ENCODE data around the gene CYP3A5.

DNA sequence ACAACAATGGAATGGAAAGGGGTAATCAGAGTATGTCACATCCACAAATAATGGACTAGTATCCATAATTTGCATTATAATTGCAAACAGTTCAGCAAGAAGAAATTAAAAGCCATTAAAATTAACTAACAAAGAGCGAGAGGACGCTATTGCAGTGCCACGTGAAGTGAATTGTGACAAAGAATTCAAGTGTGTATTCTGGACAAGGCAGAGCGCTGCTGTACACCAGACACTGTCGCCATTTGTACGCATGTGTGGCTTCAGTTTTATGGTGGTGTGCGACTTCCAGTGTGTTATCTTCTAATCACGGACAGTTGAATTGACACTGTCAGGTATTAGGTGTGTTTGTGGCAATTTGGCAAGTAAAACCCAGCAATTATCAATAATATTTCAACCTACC is 11.3 kb downstream of the CYP3A5 start:
- TF ChIP-seq, protein P1, sequence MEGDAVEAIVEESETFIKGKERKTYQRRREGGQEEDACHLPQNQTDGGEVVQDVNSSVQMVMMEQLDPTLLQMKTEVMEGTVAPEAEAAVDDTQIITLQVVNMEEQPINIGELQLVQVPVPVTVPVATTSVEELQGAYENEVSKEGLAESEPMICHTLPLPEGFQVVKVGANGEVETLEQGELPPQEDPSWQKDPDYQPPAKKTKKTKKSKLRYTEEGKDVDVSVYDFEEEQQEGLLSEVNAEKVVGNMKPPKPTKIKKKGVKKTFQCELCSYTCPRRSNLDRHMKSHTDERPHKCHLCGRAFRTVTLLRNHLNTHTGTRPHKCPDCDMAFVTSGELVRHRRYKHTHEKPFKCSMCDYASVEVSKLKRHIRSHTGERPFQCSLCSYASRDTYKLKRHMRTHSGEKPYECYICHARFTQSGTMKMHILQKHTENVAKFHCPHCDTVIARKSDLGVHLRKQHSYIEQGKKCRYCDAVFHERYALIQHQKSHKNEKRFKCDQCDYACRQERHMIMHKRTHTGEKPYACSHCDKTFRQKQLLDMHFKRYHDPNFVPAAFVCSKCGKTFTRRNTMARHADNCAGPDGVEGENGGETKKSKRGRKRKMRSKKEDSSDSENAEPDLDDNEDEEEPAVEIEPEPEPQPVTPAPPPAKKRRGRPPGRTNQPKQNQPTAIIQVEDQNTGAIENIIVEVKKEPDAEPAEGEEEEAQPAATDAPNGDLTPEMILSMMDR (IDR thresholded peaks at IDR 0.05; ENCODE audit: insufficient read depth, low read length), result no peak
- TF ChIP-seq POLR2AphosphoS5 (IDR thresholded peaks at IDR 0.05; ENCODE audit: low read depth) (no peak), SPI1 (IDR thresholded peaks at IDR 0.05; ENCODE audit: borderline replicate concordance, low read depth) (no peak), GABPA (IDR thresholded peaks at IDR 0.05; ENCODE audit: low read depth) (no peak)
- TF ChIP-seq, protein P2, sequence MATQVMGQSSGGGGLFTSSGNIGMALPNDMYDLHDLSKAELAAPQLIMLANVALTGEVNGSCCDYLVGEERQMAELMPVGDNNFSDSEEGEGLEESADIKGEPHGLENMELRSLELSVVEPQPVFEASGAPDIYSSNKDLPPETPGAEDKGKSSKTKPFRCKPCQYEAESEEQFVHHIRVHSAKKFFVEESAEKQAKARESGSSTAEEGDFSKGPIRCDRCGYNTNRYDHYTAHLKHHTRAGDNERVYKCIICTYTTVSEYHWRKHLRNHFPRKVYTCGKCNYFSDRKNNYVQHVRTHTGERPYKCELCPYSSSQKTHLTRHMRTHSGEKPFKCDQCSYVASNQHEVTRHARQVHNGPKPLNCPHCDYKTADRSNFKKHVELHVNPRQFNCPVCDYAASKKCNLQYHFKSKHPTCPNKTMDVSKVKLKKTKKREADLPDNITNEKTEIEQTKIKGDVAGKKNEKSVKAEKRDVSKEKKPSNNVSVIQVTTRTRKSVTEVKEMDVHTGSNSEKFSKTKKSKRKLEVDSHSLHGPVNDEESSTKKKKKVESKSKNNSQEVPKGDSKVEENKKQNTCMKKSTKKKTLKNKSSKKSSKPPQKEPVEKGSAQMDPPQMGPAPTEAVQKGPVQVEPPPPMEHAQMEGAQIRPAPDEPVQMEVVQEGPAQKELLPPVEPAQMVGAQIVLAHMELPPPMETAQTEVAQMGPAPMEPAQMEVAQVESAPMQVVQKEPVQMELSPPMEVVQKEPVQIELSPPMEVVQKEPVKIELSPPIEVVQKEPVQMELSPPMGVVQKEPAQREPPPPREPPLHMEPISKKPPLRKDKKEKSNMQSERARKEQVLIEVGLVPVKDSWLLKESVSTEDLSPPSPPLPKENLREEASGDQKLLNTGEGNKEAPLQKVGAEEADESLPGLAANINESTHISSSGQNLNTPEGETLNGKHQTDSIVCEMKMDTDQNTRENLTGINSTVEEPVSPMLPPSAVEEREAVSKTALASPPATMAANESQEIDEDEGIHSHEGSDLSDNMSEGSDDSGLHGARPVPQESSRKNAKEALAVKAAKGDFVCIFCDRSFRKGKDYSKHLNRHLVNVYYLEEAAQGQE (IDR thresholded peaks at IDR 0.05; ENCODE audit: insufficient replicate concordance, low read depth), result no peak
